Spleen (tissue), 11 donors: ENCODE measurements around the gene RGS14. TPM values are rescaled to one million over a fixed set of nuclear protein-coding genes. Genes with fewer than 3 reads are reported as not detected.

Experiments
- DNase-seq: peaks from one replicate; pipeline ENCODE4 v3.0.0-alpha.2; 2020
- H3K27ac ChIP-seq, 8 donors: fragments of 200-600 bp; sonication (generic) in 7 of 8; 1 replicate in 4 of 8; 2 replicates in 4 of 8; pipeline versions ENCODE4 v1.5.0 to v1.8.0; 2016 to 2021; ENCODE audit warnings: inconsistent platforms in 4 of 8, mild to moderate bottlenecking in 4 of 8, moderate library complexity in 1 of 8
- H3K27me3 ChIP-seq, 7 donors: fragments of 200-600 bp; sonication (generic) in 6 of 7; replicated peaks in 1 of 7; 1 replicate in 4 of 7; 2 replicates in 3 of 7; pipeline versions ENCODE4 v1.5.0 to v1.8.0; 2016 to 2021; ENCODE audit warnings: inconsistent platforms in 3 of 7, mild to moderate bottlenecking in 1 of 7
- H3K36me3 ChIP-seq, 6 donors: fragments of 200-600 bp; sonication (generic) in 5 of 6; 1 replicate in 4 of 6; 2 replicates in 2 of 6; pipeline versions ENCODE4 v1.5.0 to v1.8.0; 2016 to 2021; ENCODE audit warnings: inconsistent platforms in 2 of 6
- H3K4me1 ChIP-seq, 6 donors: fragments of 200-600 bp; sonication (generic) in 5 of 6; 1 replicate in 3 of 6; 2 replicates in 3 of 6; pipeline versions ENCODE4 v1.5.0 to v1.8.0; 2016 to 2021; ENCODE audit warnings: inconsistent platforms in 3 of 6
- H3K4me3 ChIP-seq, 8 donors: fragments of 200-600 bp; sonication (generic) in 7 of 8; 1 replicate in 4 of 8; 2 replicates in 4 of 8; pipeline versions ENCODE4 v1.5.0 to v1.8.0; 2016 to 2021; ENCODE audit warnings: inconsistent platforms in 4 of 8, mild to moderate bottlenecking in 4 of 8, moderate library complexity in 2 of 8
- H3K9me3 ChIP-seq, 8 donors: fragments of 200-600 bp; sonication (generic) in 7 of 8; 1 replicate in 4 of 8; 2 replicates in 4 of 8; pipeline versions ENCODE4 v1.5.0 to v1.8.0; 2016 to 2021; ENCODE audit warnings: inconsistent platforms in 4 of 8
- POLR2A ChIP-seq, 3 donors: fragments of 450-650 bp; IDR thresholded peaks; one replicate each; pipeline ENCODE4 v1.5.1; 2017; ENCODE audit warnings: antibody characterized with exemption in 3 of 3, mild to moderate bottlenecking in 1 of 3
- POLR2AphosphoS5 ChIP-seq, 3 donors: sonication (generic); formaldehyde crosslinking; IDR thresholded peaks; one replicate each; pipeline ENCODE4 v1.5.1; 2017; ENCODE audit warnings: antibody characterized with exemption in 3 of 3
- WGBS, 5 donors: extraction: QIAGEN DNeasy Blood & Tissue Kit in 3 of 5; methylation state at CpG; one replicate each; pipeline versions ENCODE4 v1.1.5 to v1.1.7; 2013 to 2018; 5-methylcytosine and 5-hydroxymethylcytosine counted together
- intact Hi-C: fragments of 100-400 bp; cut with DNase I; formaldehyde crosslinking; loops from one replicate; pipeline ENCODE4 v1.15.0; 2023; ENCODE audit warnings: low total_unique reads
- polyA plus RNA-seq, 3 donors: library from polyadenylated mRNA; stranded (reverse); fragments of 200-250 nt; gene quantifications; one replicate each; pipeline ENCODE4 v1.2.1, GENCODE V29; 2013
- total RNA-seq, 7 donors: library from RNA; depleted of rRNA in 3 of 7; stranded (reverse); fragments of >200 nt in 3 of 7; fragmentation: NEBNext Ultra II Directional in 4 of 7; extraction: Animal tissue kit (Norgen Biotek cat#: 25700) in 4 of 7; gene quantifications; one replicate each; pipeline versions ENCODE4 v1.1.0 to v1.2.1, GENCODE V29; 2016 to 2021
- TF ChIP-seq, protein P1 (sequence below), 11 experiments: fragments of 200-600 bp in 7 of 11; fragments of 450-650 bp in 4 of 11; sonication (generic) in 4 of 11; IDR thresholded peaks in 8 of 11; conservative IDR thresholded peaks in 3 of 11; 1 replicate in 7 of 11; 2 replicates in 4 of 11; pipeline versions ENCODE4 v1.4.0 to v1.8.0; 2016 to 2021; ENCODE audit warnings: antibody characterized with exemption in 11 of 11, inconsistent platforms in 4 of 11, mild to moderate bottlenecking in 1 of 11
- donor health status: healthy with polysubstance abuse.
- donor health status: DM: no; HTN: no; CAD: no; lungs with moderate emphysema.
- donor health status: DM: no; HTN: no; CAD: no.
- donor health status: Bipolar disorder and iron deficiency.
- donor health status: healthy.
- donor health status: DM: no; HTN: no; CAD: no.
- donor health status: DM: yes; HTN: yes; CAD: no.

RGS14 gene
- total and polyA plus RNA-seq, 10 donors, result 45.3 to 111 (median 76.9) TPM

DNA sequence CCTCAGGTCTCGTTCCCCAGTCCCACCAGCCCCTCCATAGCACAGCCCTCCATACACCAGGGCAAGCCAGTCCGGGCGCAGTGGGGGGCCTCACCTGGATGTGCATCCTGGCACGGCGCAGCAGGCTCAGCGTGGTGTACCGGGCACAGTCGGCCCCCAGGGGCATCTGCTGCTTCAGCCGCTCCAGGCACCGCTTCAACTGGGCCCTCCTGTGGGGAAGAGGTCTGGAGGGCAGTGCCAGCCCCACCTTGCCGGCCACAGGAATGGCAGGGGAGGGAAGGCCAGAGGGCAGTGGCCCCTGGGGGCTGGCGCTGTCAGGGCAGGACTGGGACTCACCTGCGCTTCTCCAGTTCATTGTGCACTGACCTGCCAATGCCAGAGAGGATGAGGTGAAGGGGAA lies 47.4 kb upstream of the RGS14 start:
- peaks cover 40 to 100% (median 86%) of the 10 kb centered on the region in 6 donors for H3K4me1 ChIP-seq

DNA sequence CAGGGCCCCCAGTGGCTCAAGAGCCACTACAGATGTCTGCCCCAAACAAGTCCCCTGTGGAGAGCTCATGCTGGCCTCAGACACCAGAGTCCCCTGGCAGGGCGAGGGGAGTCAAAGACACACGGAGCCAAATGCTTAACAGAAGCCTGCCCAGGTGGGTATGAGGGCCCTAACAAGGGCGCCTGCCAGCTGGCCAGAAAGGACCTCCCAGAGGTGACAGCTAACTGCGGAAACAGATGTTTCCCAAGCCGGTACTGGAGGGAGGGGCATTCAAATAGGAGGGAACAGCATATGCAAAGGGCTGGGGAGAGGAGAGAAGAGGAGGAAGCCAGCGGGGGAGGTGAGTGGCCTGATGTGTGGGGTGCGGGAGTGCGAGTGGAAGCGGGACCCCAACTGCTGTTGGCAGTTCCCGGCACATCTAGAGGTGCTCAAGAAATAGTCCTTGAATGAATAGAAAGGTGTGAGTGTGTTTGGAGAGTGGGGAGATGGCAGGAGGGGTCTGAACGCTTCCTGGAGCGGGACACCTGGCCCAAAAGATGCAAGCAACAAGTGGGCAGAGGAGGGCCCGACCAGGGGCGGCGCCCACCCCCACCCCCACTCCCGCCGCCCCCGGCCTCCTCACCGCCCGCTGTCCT lies 46.9 kb upstream of the RGS14 start:
- peak; percentile 88 for DNase-seq
- peak overlapping the region in 7 of 8 donors; percentile 36 to 94 (median 87) for H3K27ac ChIP-seq
- H3K27me3 ChIP-seq, result no peaks in the 10 kb centered on the region
- no peak for TF ChIP-seq POLR2A (IDR thresholded peaks at IDR 0.05)
- TF ChIP-seq POLR2AphosphoS5 (IDR thresholded peaks at IDR 0.05), result peak in 1 of 3 donors; percentile 87
- TF ChIP-seq, protein P1, sequence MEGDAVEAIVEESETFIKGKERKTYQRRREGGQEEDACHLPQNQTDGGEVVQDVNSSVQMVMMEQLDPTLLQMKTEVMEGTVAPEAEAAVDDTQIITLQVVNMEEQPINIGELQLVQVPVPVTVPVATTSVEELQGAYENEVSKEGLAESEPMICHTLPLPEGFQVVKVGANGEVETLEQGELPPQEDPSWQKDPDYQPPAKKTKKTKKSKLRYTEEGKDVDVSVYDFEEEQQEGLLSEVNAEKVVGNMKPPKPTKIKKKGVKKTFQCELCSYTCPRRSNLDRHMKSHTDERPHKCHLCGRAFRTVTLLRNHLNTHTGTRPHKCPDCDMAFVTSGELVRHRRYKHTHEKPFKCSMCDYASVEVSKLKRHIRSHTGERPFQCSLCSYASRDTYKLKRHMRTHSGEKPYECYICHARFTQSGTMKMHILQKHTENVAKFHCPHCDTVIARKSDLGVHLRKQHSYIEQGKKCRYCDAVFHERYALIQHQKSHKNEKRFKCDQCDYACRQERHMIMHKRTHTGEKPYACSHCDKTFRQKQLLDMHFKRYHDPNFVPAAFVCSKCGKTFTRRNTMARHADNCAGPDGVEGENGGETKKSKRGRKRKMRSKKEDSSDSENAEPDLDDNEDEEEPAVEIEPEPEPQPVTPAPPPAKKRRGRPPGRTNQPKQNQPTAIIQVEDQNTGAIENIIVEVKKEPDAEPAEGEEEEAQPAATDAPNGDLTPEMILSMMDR (IDR thresholded peaks at IDR 0.05 in 8 of 11, conservative IDR thresholded peaks at IDR 0.05 in 3 of 11), result no peak
- H3K9me3 ChIP-seq, result no peaks in the 10 kb centered on the region
- peaks cover 0 to 32% (median 17%) of the 10 kb centered on the region in 6 donors for H3K36me3 ChIP-seq
- peaks cover 34 to 96% (median 80%) of the 10 kb centered on the region in 6 donors for H3K4me1 ChIP-seq
- intact Hi-C loops, result loop anchor here (10.0 kb wide), 2 partner anchors 54 to 144 kb away; no protein-coding TSS in a partner anchor
- peak overlapping the region; percentile 35 to 89 (median 70) for H3K4me3 ChIP-seq
- 2 to 20% (median 3%) methylated on average over 16 to 20 of the region's 20 CpGs for WGBS, 5 donors

More for the DNA sequence above, 47.4 kb upstream of the RGS14 start:
- DNase-seq, result peak; percentile 87
- TF ChIP-seq POLR2AphosphoS5 (IDR thresholded peaks at IDR 0.05), result no peak
- no peak for TF ChIP-seq POLR2A (IDR thresholded peaks at IDR 0.05)
- TF ChIP-seq, protein P1 (IDR thresholded peaks at IDR 0.05 in 8 of 11, conservative IDR thresholded peaks at IDR 0.05 in 3 of 11), result no peak
- Histone ChIP-seq H3K27me3 (no peaks in the 10 kb centered on the region), H3K9me3 (no peaks in the 10 kb centered on the region), H3K27ac (peak overlapping the region in 7 of 8 donors; percentile 32 to 94 (median 87)), H3K36me3 (peaks cover 0 to 37% (median 22%) of the 10 kb centered on the region in 6 donors), H3K4me3 (peak overlapping the region in 5 of 8 donors; percentile 56 to 89 (median 73))
- intact Hi-C loops, result loop anchor here (10.0 kb wide), 2 partner anchors 54 to 144 kb away; no protein-coding TSS in a partner anchor
- 83 to 94% (median 90%) methylated on average over 9 to 13 of the region's 13 CpGs for WGBS, 5 donors

GRCh38 chr5:177311392-177311722 lies 46.4 kb upstream of the RGS14 start:
- no peaks in the 10 kb centered on the region for H3K27me3 ChIP-seq
- intact Hi-C loops, result loop anchor here (10.0 kb wide), 2 partner anchors 53 to 143 kb away; no protein-coding TSS in a partner anchor
- H3K27ac ChIP-seq, result peak overlapping the region in 7 of 8 donors; percentile 36 to 94 (median 87)
- no peaks in the 10 kb centered on the region for H3K9me3 ChIP-seq
- no peak for TF ChIP-seq POLR2A (IDR thresholded peaks at IDR 0.05)
- TF ChIP-seq, protein P1 (IDR thresholded peaks at IDR 0.05 in 8 of 11, conservative IDR thresholded peaks at IDR 0.05 in 3 of 11), result no peak
- TF ChIP-seq POLR2AphosphoS5 (IDR thresholded peaks at IDR 0.05), result no peak
- 0 to 3% (median 0%) methylated on average over 3 to 23 of the region's 23 CpGs for WGBS, 5 donors
- peak overlapping the region; percentile 35 to 89 (median 70) for H3K4me3 ChIP-seq
- H3K4me1 ChIP-seq, result peaks cover 34 to 91% (median 77%) of the 10 kb centered on the region in 6 donors
- DNase-seq, result no peak
- peaks cover 0 to 29% (median 12%) of the 10 kb centered on the region in 6 donors for H3K36me3 ChIP-seq
